Inferior parietal cortex (tissue), 1 donor: Measurements from ENCODE around the gene CUL9.

Experiments
- DNase-seq: peaks from one replicate; pipeline ENCODE4 v3.0.0-alpha.2; 2016; ENCODE audit errors: extremely low spot score

CUL9 gene

DNA sequence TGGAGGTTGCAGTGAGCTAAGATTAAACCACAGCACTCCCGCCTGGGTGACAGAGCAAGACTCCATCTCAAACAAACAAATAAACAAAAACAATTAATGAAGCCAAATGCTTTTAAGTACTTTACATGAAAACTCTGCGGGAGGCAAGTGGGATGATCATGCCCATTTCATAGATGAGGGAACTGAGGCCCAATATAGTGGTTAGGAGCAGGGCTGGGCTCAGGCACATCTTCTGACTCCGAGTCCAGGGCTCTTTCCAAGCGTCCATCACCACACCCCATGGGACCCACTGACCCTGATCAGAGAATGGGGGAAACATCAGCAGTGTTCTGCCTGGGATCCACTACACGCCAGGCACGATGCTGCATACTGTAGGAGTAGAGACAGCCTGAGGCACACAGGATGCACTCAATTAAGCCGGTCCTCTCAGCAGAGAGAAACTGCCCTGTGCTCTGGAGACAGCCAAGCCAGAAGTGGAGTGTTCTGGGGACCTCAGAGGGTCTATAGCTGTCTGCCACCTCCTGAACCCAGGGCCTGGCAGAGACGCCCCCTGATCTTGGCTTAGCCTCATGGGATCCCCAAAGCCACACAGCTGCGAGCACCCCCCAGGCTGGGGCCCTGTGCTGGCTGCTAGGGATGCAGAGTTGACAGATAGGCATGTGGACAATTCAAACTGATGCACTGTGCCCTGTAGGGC lies 74.8 kb downstream of the CUL9 start:
- DNase-seq: no peak

DNA sequence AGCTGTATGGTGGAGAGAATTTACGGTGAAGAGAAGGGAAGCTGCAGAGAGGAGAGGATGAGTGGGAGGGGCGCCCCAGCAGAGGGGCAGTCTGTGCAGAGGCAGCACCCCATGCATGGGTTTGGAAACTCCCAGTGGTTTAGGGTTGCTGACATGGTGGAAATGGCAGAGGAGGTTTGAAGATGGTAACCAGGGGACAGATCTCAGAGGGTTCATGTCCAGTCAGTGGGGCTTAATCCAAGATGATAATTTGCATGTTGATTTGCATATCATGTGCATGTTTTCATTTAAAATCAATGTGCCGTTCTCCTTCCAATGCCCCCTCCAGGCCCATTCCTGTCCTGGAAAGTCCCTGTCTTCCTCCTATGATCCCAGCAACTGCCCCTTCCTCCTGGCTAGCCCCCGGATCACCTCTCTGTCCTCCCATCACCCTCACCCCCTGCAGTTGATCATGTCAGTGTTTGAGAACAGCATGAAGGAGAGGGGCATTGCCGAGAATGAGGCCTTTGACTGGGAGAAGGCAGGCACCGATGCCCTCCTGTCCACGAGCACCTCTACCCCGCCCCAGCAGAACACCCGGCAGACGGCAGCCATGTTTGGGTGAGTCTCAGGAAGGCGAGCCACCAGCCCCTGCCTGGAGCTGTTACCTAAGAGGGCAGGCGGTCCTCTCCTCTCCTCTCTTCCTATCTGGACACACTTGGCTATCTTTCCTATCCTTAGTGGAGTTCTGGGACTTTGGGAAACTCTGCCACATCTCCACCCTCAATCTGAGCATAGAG lies 75.6 kb downstream of the CUL9 start:
- no peak for DNase-seq

DNA sequence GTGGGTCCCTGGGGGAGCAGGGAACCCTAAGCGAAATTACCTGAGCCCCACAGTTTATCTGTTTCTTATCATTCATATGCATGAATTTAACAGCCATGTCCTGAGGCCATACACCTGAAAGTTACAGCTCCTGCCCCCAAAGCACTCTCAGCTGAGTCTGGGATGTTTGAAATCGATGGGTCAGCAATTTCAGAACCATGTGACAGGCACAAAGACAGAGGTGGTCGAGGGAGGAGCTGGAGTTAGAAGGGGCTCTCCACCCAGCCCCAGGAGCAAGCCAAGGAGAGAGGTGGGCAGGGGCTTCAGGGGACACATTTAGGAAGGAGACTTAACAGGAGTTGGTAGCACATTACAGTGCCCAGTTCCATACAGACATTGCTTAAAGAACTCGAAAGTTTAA lies 76.2 kb downstream of the CUL9 start:
- no peak for DNase-seq

DNA sequence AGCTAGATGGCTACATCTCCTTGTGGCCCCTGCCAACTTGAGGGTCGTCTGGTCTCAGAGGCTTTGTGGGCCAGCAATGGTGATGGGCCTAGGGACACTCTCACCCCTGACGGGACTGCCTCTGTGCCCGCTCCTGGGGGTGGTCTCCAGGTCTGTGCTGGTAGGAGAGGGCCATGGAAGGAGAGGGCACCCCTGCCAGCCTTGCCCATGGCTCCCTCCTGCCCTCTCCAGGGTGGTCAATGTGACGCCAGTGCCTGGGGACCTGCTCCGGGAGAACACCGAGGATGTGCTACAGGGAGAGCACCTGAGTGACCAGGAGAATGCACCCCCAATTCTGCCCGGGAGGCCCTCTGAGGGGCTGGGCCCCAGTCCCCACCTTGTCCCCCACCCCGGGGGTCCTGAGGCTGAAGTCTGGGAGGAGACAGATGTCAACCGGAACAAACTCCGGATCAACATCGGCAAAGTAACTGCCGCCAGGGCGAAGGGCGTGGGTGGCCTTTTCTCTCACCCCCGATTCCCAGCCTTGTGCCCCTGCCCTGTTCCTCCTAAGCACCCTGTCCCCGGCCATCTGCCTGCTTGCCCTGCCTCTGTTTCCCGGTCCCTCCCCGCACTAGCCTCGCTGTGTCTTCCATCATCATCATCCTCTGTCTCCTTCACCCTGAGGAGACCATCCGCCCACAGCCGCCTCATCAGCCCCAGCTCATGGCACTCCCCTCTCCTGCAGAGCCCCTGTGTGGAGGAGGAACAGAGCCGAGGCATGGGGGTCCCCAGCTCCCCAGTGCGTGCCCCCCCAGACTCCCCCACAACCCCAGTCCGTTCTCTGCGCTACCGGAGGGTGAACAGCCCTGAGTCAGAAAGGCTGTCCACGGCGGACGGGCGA lies 77.1 kb downstream of the CUL9 start:
- DNase-seq: no peak

DNA sequence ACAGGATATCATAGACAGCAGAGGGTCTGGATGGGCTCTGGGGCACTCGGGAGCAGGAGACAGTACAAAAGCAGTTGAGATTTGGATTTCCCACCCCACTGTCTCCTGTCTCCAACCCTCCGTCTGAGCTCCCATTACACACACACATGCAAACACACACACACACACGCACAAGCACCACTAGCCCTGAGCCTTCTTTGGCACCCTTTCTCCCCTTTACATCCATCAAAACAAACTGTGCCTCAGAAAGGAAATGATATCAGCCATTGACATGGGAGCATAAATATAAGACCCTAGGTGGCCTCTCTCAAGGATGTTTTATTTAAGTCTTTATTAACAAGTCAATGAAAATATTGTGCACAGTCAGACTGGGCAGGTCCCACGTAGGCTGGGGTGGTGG lies 78.8 kb downstream of the CUL9 start:
- DNase-seq: no peak

DNA sequence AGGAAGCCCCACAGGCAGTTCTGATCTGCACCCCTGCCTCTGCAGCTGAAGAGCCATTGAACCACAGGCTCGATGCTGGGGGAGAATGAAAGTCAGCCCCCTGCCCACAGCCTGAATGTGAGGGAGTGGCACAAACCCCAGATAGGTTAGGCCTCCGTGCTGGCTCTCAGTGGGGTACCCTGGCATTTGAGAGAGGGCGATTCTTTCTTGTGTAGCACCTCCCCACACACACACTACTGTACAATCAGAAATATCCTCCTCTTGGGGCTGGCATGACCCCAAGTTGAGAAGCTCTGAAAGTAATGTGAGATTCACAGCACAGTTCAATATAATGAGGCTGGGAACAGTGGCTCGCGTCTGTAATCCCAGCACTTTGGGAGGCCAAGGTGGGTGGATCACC lies 79.2 kb downstream of the CUL9 start:
- no peak for DNase-seq

DNA sequence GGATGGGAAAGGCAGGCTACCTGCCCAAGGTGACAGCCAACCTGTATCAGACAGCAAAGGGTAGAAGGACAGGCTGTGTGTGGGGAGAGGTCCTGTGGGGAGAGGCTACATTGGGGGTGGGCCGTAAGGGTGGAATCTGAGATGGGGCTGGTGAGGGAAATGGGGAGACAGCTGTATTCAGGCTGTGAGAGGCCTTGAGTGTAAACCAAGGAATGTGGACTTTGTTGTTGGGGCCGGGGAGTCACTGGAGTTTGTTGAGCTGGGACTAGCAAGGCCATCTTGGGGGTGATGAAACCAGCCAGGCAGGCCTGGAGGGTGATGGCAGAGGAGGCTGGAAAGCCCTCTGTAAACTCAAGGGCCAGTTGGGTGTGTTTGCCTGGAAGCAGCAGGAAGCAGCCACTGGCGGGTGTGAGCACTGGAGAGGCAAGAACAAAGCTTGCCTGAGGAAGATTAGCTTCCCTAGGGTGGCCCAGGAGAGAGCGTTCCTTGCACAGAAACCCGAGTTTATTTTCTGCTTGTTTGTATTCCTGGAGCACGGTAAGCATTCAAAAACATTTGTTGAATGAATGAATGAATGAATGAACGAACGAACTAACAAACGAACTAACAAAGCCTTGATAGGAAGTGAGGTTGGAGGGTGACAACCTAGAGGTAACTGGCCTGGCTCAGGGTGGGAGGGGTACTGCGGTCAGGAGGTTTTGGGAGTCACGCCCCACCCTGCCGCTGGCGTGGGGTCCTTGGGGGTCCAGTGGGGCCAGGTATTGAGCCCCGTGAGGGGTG lies 80.2 kb downstream of the CUL9 start:
- DNase-seq: no peak

DNA sequence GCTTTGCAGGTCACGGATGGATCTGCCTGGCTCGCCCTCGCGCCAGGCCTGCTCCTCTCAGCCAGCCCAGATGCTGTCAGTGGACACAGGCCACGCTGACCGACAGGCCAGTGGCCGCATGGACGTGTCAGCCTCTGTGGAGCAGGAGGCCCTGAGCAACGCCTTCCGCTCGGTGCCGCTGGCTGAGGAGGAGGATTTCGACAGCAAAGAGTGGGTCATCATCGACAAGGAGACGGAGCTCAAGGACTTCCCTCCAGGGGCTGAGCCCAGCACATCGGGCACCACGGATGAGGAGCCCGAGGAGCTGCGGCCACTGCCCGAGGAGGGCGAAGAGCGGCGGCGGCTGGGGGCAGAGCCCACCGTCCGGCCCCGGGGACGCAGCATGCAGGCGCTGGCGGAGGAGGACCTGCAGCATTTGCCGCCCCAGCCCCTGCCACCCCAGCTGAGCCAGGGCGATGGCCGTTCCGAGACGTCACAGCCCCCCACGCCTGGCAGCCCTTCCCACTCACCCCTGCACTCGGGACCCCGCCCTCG lies 80.9 kb downstream of the CUL9 start:
- no peak for DNase-seq

DNA sequence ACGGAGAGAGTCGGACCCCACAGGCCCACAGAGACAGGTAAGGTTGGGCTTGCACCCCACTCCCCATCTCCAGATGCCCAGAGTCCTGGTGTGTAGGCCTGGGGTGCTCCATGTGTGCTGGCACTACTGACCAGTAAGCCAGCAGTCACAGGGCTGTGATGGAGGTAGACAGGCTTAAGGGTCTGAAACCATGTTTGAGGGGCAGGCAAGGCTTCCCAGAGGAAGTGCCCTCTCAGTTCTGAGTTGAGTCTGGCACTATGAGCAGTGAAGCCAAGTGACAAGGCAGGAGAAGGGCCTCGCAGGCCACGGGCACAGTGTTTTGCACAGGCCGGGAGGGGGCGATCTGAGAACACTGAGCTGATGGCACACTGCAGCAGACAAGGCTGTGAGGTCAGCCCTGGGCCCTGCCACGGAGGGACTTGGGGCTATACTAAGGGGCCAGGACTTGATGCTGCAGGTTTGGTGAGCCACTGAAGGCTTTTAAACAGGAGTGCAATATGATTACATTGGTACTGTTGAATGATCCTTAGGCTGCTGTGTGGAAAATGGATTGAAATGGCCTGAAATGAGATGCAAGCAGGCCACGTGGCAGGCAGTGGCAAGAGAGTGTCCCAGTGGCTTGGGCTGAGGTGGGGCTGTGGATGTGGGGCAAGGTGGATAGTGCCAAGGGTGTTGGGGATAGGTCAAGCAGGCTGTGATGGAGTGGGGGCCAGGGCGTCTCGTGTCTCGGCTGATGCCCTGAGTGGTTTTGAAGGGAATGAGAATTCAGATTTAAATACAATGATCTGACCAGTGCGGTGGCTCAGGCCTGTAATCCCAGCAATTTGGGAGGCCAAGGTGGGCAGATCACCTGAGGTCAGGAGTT lies 81.5 kb downstream of the CUL9 start:
- peak; percentile 58 for DNase-seq

DNA sequence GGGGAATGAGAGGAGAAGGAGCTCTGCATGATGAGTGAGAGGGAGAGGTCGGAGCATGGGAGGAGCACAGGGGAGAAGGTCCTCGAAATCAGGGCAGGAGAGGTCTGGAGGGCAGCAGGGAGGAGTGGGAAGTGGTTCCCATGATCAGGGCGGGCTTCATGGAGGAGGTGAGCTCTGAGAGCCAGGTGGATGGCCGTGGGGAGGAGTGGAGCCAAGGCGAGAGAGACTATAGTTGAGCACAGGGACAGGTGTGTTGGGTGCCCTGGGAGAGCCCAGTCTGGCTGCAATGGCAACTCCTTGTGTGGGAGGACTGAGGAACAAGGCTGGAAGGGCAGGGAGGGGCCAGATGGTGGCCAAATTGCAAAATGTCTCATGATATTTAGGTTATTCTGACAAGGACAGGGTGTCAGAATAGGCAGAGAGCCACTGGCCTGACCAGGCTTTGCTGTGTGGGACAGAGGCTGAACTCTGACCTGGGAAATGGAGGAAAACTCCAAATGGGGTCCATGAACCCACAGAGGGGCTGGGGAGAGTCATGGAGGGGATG lies 82.7 kb downstream of the CUL9 start:
- DNase-seq: no peak

DNA sequence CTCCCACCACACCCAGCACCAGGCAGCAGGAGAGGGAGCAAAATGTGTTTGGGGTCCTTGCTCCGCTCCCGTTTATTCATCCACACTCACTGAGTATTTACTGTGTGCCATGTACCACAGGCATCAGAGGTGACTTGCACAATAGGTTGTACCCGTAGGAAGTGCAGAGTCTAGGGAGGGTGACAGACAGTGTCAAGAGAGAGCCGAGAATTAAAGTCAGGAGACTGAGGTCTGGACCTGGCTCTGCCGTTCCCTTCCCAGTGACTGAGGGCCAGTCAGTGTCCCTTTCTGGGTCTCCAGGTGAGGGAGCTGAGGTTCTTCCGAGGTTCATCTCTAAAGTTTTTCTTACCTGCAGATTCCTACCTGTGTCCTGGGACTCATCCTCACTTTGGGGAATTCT lies 83.6 kb downstream of the CUL9 start:
- no peak for DNase-seq

DNA sequence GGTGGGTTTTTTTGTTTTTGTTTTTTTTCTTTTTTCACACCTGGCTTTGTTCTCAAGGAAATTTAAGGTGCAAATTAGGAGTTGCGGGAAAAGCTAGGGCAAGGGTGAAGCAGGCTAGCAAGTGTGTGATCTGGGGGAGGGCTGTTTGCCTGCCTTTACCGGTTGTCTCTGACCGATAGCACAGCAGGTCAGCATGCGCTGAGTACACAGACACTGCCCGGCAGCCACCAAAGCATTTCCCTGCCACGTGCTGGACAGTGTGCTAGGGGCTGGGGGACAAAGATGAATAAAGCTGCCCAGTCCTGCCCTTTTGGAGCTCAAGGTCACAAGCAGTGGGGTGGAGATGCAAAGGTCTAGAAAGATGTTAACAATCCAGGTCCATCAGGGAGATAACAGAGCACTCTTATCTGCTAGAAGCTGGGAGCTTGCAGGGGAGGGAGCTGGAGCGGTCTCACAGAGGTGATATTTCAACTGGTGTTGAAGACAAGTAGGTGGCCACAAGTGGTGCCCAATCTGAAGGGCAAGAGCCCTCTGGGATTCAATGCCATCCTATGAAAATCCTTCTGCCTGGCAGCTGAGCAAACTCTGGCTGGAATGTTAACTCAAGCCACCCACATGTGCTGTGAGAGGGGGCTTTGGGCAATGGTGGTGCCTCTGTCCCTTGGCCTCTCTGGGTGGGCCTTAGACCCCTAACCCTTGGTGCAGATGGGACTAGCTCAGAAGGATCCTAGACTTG lies 85.8 kb downstream of the CUL9 start:
- no peak for DNase-seq

DNA sequence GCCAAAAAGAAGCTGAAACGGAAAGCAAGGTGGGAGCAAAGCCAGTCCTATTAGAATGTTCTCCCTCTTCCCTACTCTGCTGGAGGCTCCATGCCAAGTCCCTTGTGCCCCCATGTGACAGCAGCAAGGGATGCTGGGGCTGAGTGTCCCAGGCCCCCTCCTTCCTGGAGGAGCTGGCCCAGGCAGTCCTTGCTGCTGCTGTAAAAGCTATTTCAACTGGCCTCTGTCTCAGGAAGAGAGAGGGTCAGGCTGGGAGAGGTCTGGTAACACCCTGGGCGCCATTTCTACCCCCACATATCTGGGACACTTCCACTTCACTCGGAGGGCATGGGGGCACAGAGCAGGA lies 86.3 kb downstream of the CUL9 start:
- peak; percentile 79 for DNase-seq

DNA sequence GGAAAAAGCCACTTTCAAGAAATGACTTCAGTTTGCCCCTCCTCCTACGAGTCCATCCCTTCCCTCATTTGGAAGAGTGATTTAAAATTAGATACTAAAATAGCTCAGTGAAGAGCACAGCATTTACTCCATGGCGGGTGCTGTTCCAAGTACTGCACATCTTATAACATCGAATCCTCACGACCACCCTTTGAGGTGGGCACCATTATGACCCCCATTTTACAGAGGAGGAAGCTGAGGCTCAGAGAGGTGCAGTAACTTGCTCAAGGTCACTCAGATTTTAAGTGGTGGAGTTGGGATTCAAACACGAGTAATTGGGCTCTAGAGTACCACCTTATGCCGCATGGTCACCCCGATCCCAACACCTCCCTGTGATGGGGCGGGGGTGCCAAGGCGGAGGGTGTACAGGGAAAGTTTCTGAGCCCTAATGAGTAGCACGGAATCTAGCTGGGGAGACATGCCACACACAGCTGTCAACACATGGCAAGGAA lies 86.8 kb downstream of the CUL9 start:
- no peak for DNase-seq

DNA sequence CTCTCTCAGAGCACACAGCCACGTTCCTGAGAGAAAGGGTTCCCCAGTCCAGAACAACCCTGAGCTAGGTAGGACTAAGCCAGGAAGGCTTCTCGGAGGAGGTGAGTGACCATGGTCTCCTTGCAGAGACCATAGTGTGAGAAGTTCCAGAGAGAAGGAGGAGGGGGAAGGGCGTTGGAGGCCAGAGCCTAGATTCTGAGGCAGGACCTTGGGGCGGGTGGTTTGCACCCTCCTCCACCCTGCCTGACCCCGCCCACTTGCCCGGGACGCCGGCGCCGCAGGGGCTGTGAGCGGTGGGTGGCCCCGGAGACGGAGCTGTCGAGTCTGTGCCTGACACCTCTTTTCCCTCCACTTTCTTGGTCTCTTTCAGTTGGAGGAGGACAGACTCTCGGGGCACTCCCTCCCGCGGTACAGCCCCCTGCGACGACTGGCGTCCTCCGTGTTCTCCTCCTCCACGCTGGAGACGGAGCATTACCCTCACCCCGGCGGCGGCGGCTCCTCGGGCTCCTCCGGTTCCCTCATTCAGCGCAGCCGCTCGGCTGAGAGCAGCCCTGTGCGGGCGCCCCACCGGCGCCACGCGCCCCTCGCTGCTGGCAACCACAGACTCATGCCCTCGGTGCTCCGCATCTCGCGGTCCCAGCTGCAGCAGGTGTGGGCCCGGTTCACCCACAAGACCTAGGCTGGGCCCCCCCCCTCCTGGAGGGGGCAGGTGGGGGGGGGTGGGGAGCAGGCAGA lies 87.4 kb downstream of the CUL9 start:
- no peak for DNase-seq

DNA sequence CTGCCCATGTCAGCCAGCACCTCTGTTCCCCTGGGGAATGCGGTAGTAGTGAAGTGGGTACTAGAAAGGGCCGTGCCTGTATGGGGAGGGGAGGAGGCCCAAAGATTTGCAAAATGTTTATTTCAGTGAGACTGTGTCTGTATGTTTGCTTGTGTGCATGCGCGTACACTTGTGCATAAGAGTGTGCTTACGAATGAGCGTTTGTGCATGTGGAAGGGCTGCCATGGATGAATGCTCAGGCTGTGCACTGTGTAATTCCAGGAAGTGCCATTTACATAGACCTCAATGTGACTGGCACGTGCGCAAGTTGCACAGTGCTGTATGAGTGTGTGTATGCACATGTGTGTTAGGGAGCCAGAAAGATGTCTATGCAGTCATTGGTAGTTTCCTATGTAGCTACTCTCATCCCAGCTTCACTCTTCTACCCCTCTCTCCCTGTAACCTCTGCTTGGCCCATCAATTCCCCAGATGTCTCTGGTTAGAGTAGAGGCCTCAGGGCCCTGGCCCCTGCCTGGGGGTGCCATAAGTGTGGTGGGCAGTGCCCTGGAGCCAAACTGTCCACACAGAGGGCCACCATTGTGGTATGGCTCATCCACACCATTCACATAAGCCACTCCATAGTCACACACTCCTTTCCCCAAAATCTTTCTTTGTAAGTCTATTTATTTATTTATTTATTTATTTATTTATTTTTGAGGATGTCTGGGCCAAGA lies 89.3 kb downstream of the CUL9 start:
- no peak for DNase-seq

DNA sequence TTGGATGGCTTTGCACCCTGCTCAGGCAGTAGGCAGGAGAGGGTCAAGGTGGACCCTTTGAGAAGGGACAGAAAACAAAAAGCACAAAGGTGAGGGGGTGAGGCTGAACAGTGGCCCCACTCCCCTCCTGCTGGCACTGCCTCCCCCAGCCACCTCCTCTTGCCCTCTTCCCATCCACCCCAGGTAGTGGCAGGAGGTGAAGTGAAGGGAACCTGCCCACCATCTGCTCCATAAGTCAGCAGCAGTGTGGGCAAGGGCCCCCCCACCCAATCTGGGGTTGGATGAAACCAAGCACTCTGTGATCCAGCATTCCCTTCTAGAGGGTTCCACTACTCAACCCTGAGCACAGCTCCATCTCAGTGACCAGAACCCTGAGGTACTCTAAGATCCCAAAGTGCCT lies 89.9 kb downstream of the CUL9 start:
- no peak for DNase-seq

DNA sequence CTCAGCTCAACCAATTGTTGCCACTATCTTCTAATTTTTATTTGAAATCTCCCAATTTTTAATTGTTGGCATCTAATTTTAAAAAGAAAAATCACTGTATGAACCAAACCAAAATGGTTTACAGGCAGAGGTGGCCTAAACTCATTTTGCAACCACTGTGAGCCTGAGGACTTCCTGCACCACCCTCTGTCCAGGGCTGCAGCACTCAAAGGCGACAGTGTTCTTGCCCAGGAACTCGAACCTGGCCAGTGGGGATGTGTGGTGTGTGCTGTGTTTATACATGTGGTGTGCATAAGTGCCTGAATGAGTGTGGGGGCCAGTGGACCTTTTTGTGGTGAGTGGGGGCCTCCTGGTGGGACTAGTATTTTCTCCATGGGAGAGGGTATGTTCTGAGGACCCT lies 91.7 kb downstream of the CUL9 start:
- no peak for DNase-seq
